Keratinocyte (primary cell): Measurements from ENCODE around the gene ARPC5L. TPM values are rescaled to one million over a fixed set of nuclear protein-coding genes. Genes with fewer than 3 reads are reported as not detected.

ENCODE experiments used
- DNase-seq: peaks from one replicate; pipeline ENCODE4 v3.0.0-alpha.2; 2011; ENCODE audit warnings: low read depth, missing footprints, low spot score
- FAIRE-seq: peaks from 2 replicates; lab custom pipeline; 2011; peaks lifted over from hg19 to GRCh38; lab: Jason Lieb, UNC
- H2AFZ ChIP-seq: 2 replicates; pipeline ENCODE4 v1.6.0; 2012; ENCODE audit warnings: low read length, control low read depth, inconsistent platforms; ENCODE audit not compliant: control insufficient read depth
- H3K27ac ChIP-seq: 2 replicates; pipeline ENCODE4 v1.5.1; 2011; ENCODE audit warnings: low read length; ENCODE audit not compliant: control insufficient read depth, insufficient read depth
- H3K27me3 ChIP-seq: 3 replicates; pipeline ENCODE4 v1.6.0; 2011; ENCODE audit warnings: low read length; ENCODE audit not compliant: control insufficient read depth, insufficient read depth; ENCODE audit errors: extremely low read depth
- H3K36me3 ChIP-seq, 2 experiments: 2 replicates in 1 of 2; 3 replicates in 1 of 2; pipeline ENCODE4 v1.5.1; 2011; ENCODE audit warnings: low read length in 2 of 2, mild to moderate bottlenecking in 1 of 2; ENCODE audit not compliant: control insufficient read depth in 2 of 2, insufficient read depth in 2 of 2; ENCODE audit errors: extremely low read depth in 1 of 2
- H3K4me1 ChIP-seq: 3 replicates; pipeline ENCODE4 v1.5.1; 2011; ENCODE audit warnings: low read length; ENCODE audit not compliant: control insufficient read depth, insufficient read depth; ENCODE audit errors: extremely low read depth
- H3K4me2 ChIP-seq: 3 replicates; pipeline ENCODE4 v1.6.0; 2011; ENCODE audit warnings: low read depth, low read length; ENCODE audit not compliant: control insufficient read depth, insufficient read depth; ENCODE audit errors: extremely low read depth
- H3K4me3 ChIP-seq, 3 experiments: fragments of 200-600 bp in 1 of 3; sonication (generic) in 1 of 3; 2 replicates in 2 of 3; 3 replicates in 1 of 3; pipeline ENCODE4 v1.5.1; 2011 to 2016; ENCODE audit warnings: low read length in 3 of 3, mild to moderate bottlenecking in 3 of 3, control low read depth in 2 of 3, inconsistent platforms in 1 of 3, low read depth in 1 of 3, mixed read lengths in 1 of 3, mixed run types in 1 of 3, moderate library complexity in 1 of 3; ENCODE audit not compliant: control insufficient read depth in 2 of 3, insufficient read depth in 2 of 3; ENCODE audit errors: extremely low read depth in 1 of 3
- H3K79me2 ChIP-seq: 2 replicates; pipeline ENCODE4 v1.6.0; 2012; ENCODE audit warnings: low read length; ENCODE audit not compliant: control insufficient read depth, insufficient read depth
- H3K9ac ChIP-seq: 3 replicates; pipeline ENCODE4 v1.6.0; 2011; ENCODE audit warnings: low read length; ENCODE audit not compliant: control insufficient read depth, insufficient read depth; ENCODE audit errors: extremely low read depth
- H3K9me1 ChIP-seq: 3 replicates; pipeline ENCODE4 v1.6.0; 2011; ENCODE audit warnings: low read length; ENCODE audit not compliant: control insufficient read depth, insufficient read depth; ENCODE audit errors: extremely low read depth
- H3K9me3 ChIP-seq: 2 replicates; pipeline ENCODE4 v1.5.1; 2012; ENCODE audit warnings: low read depth, low read length; ENCODE audit not compliant: control insufficient read depth
- H4K20me1 ChIP-seq: 3 replicates; pipeline ENCODE4 v1.6.0; 2011; ENCODE audit warnings: low read length; ENCODE audit not compliant: control insufficient read depth, insufficient read depth; ENCODE audit errors: extremely low read depth
- CTCF ChIP-seq, 3 experiments: IDR thresholded peaks in 1 of 3; conservative IDR thresholded peaks in 1 of 3; optimal IDR thresholded peaks in 1 of 3; 2 replicates in 2 of 3; 3 replicates in 1 of 3; pipeline versions ENCODE3 to v1.5.1; 2011; ENCODE audit warnings: low read length in 3 of 3, mild to moderate bottlenecking in 3 of 3, moderate library complexity in 2 of 3, control low read depth in 1 of 3, inconsistent platforms in 1 of 3; ENCODE audit not compliant: insufficient read depth in 2 of 3; ENCODE audit errors: extremely low read depth in 1 of 3
- EZH2 ChIP-seq: IDR thresholded peaks from one replicate; pipeline ENCODE4 v1.6.1; 2012; ENCODE audit warnings: inconsistent platforms, mild to moderate bottlenecking, low read length, moderate library complexity
- dilution Hi-C: fragments of 300-500 bp; cut with MboI; formaldehyde crosslinking; loops from one replicate; pipeline ENCODE4 v1.7.0; 2020; ENCODE audit warnings: low sequenced_read_pairs; ENCODE audit not compliant: extremely low pct_ligation_motif_present
- polyA plus RNA-seq, 5 experiments: library from polyadenylated mRNA; depleted of rRNA in 3 of 5; stranded (reverse) in 3 of 5; stranded (forward) in 1 of 5; unstranded in 1 of 5; fragments of >200 nt; gene quantifications; 1 replicate in 1 of 5; 2 replicates in 3 of 5; 3 replicates in 1 of 5; pipeline versions ENCODE4 v1.2.1 to v1.2.3, GENCODE V29; 2011 to 2012; ENCODE audit warnings: missing spikeins in 2 of 5, low read depth in 1 of 5, low replicate concordance in 1 of 5

ARPC5L gene
- polyA plus RNA-seq, 1 donor (not counting 4 experiments of a cell fraction or from before 2014, with no cell fraction given) = 102 TPM

GRCh38 chr9:124870723-124871122 lies 8.8 kb downstream of the ARPC5L start:
- peaks cover 21% of the 10 kb centered on the region for H4K20me1 ChIP-seq
- no peaks in the 10 kb centered on the region for H3K9me3 ChIP-seq
- peak overlapping the region; percentile 94 for H3K27ac ChIP-seq
- peak overlapping the region; percentile 97 for H3K9ac ChIP-seq
- no peaks in the 10 kb centered on the region for H3K27me3 ChIP-seq
- H2AFZ ChIP-seq = no peak overlapping the region
- TF ChIP-seq EZH2 (no peak), CTCF (optimal IDR thresholded peaks at IDR 0.05 in 1 of 3, IDR thresholded peaks at IDR 0.05 in 1 of 3, conservative IDR thresholded peaks at IDR 0.05 in 1 of 3; ENCODE audit: extremely low read depth in 1 of 3, insufficient read depth in 2 of 3, low read length in 3 of 3) (no peak)
- peaks cover 75% of the 10 kb centered on the region for H3K79me2 ChIP-seq
- FAIRE-seq = no peak
- H3K4me3 ChIP-seq = peak overlapping the region; percentile 78 to 98 (median 85)
- peaks cover 2% of the 10 kb centered on the region for H3K9me1 ChIP-seq
- H3K36me3 ChIP-seq = peaks cover 22 to 43% of the 10 kb centered on the region in 2 experiments
- dilution Hi-C loops = no loop called here
- peak overlapping the region; percentile 98 for H3K4me2 ChIP-seq
- no peak for DNase-seq
- peaks cover 45% of the 10 kb centered on the region for H3K4me1 ChIP-seq

GRCh38 chr9:124871156-124871561 lies 9.2 kb downstream of the ARPC5L start:
- H3K36me3 ChIP-seq = peaks cover 23 to 47% of the 10 kb centered on the region in 2 experiments
- H3K27me3 ChIP-seq = no peaks in the 10 kb centered on the region
- no peak for DNase-seq
- H3K9me3 ChIP-seq = no peaks in the 10 kb centered on the region
- dilution Hi-C loops = no loop called here
- no peak for TF ChIP-seq CTCF (optimal IDR thresholded peaks at IDR 0.05 in 1 of 3, IDR thresholded peaks at IDR 0.05 in 1 of 3, conservative IDR thresholded peaks at IDR 0.05 in 1 of 3; ENCODE audit: extremely low read depth in 1 of 3, insufficient read depth in 2 of 3, low read length in 3 of 3)
- H2AFZ ChIP-seq = no peak overlapping the region
- H3K4me2 ChIP-seq = peak overlapping the region; percentile 98
- H4K20me1 ChIP-seq = peaks cover 21% of the 10 kb centered on the region
- H3K4me3 ChIP-seq = peak overlapping the region in 1 of 3 experiments; percentile 85
- H3K27ac ChIP-seq = peak overlapping the region; percentile 82
- H3K79me2 ChIP-seq = peaks cover 78% of the 10 kb centered on the region
- peak overlapping the region; percentile 97 for H3K9ac ChIP-seq
- no peak for FAIRE-seq
- peaks cover 45% of the 10 kb centered on the region for H3K4me1 ChIP-seq
- H3K9me1 ChIP-seq = peaks cover 2% of the 10 kb centered on the region
